HG03066 (cell line): ENCODE measurements around the gene KCNN1.
"Not testable (repeated sequence)": the region's sequence is repeated elsewhere in the genome, so short reads cannot be mapped to it uniquely, and the experiment has no call there.

Experiments
- ATAC-seq: cut with Tn5 transposase; IDR thresholded peaks from one replicate; pipeline ENCODE4 v1.9.1; 2021; ENCODE audit warnings: low read depth; ENCODE audit not compliant: unreplicated experiment

Gene KCNN1

GRCh38 chr19:17999684-18000479, 33.0 kb downstream of the KCNN1 start:
- ATAC-seq: no peak

- ATAC-seq: peak; percentile 23
These were observed 33.6 kb downstream of the KCNN1 start for GRCh38 chr19:18000480-18000914.

- ATAC-seq: peak; percentile 63
These were observed 34.2 kb downstream of the KCNN1 start for GRCh38 chr19:18000915-18001776.

GRCh38 chr19:18001777-18002345, 35.0 kb downstream of the KCNN1 start:
- ATAC-seq: no peak

GRCh38 chr19:18002347-18002850, 35.5 kb downstream of the KCNN1 start:
- no peak for ATAC-seq

- not testable (repeated sequence) for ATAC-seq
These were observed 38.8 kb downstream of the KCNN1 start for GRCh38 chr19:18005750-18006149.

- peak; percentile 59 for ATAC-seq
These were observed 40.4 kb downstream of the KCNN1 start for GRCh38 chr19:18007044-18007916.

- ATAC-seq: no peak
These were observed 41.2 kb downstream of the KCNN1 start, which contains the start of gene ARRDC2 for GRCh38 chr19:18007917-18008673. ARRDC2 (plus strand) TSS chr19:18008170; CDS start chr19:18008311, 141 bp downstream.

GRCh38 chr19:18008814-18009213, 41.9 kb downstream of the KCNN1 start:
- no peak for ATAC-seq

- no peak for ATAC-seq
These were observed 42.6 kb downstream of the KCNN1 start for GRCh38 chr19:18009412-18010066.

GRCh38 chr19:18010149-18010548, 43.2 kb downstream of the KCNN1 start:
- ATAC-seq: no peak

GRCh38 chr19:18013210-18014111, 46.6 kb downstream of the KCNN1 start:
- ATAC-seq: no peak

GRCh38 chr19:18014197-18014596, 47.3 kb downstream of the KCNN1 start:
- ATAC-seq: no peak

GRCh38 chr19:18016209-18016910, 49.5 kb downstream of the KCNN1 start:
- ATAC-seq: no peak

- ATAC-seq: no peak
These were observed 50.6 kb downstream of the KCNN1 start for GRCh38 chr19:18017275-18018083.
